ENCODE data around the gene ADGRG1.

- TF ChIP-seq CTCF (IDR thresholded peaks at IDR 0.05): no peak
- TF ChIP-seq POLR2A (IDR thresholded peaks at IDR 0.05): no peak
Measured at GRCh38 chr16:57714047-57714446, 85.6 kb downstream of the ADGRG1 start.
